ENCODE measurements around the gene PARP4.

PARP4 gene

GRCh38 chr13:24540236-24541126 lies 27.9 kb upstream of the PARP4 start:
- Mint-ChIP-seq H3K4me1 (no peaks in the 10 kb centered on the region), H3K9me3 (peaks cover 3% of the 10 kb centered on the region), H3K27me3 (ENCODE audit: low read depth) (peaks cover 60% of the 10 kb centered on the region), H3K27ac (no peak overlapping the region), H3K4me3 (peak overlapping the region in 2 of 3 experiments; percentile 44 to 88), H3K36me3 (ENCODE audit: low read depth) (no peaks in the 10 kb centered on the region)
- TF ChIP-seq CTCF (IDR thresholded peaks at IDR 0.05; ENCODE audit: unreplicated experiment in 3 of 3) = peak in 2 of 3 experiments; percentile 7 to 19

GRCh38 chr13:24539500-24540165 lies 27.1 kb upstream of the PARP4 start:
- TF ChIP-seq CTCF (IDR thresholded peaks at IDR 0.05; ENCODE audit: unreplicated experiment in 3 of 3) = no peak
- no peak overlapping the region for H3K27ac Mint-ChIP-seq
- H3K4me3 Mint-ChIP-seq = no peak overlapping the region
- H3K36me3 Mint-ChIP-seq (ENCODE audit: low read depth) = no peaks in the 10 kb centered on the region
- H3K4me1 Mint-ChIP-seq = no peaks in the 10 kb centered on the region
- peaks cover 3% of the 10 kb centered on the region for H3K9me3 Mint-ChIP-seq
- H3K27me3 Mint-ChIP-seq (ENCODE audit: low read depth) = peaks cover 59% of the 10 kb centered on the region

DNA sequence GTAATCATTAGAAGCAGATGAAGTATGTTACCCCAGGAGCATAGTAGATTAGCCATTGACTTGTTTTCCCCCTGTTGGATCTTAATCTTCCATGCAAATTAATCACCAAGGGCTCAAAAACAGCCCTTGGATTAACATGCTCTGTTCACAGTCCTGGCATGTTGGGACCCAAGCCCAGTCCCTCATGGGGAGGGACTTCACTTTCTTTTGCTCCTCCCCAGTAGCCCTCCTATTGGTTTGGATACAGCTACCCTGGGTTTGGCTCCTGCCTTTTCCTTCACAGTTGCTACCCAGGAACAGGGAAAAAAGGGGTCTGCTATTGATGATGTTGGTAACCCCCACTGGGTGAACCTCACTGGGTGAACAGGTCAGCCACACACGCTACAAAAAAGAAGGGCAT lies 16.9 kb upstream of the PARP4 start:
- Mint-ChIP-seq H3K27ac (no peak overlapping the region), H3K27me3 (ENCODE audit: low read depth) (peaks cover 11% of the 10 kb centered on the region), H3K4me1 (no peaks in the 10 kb centered on the region), H3K36me3 (ENCODE audit: low read depth) (no peaks in the 10 kb centered on the region), H3K9me3 (no peaks in the 10 kb centered on the region), H3K4me3 (no peak overlapping the region)
- TF ChIP-seq CTCF (IDR thresholded peaks at IDR 0.05; ENCODE audit: unreplicated experiment in 3 of 3) = no peak

GRCh38 chr13:24528816-24529398 lies 16.3 kb upstream of the PARP4 start:
- TF ChIP-seq CTCF (IDR thresholded peaks at IDR 0.05; ENCODE audit: unreplicated experiment in 3 of 3) = no peak
- Mint-ChIP-seq H3K4me3 (no peak overlapping the region), H3K27ac (no peak overlapping the region), H3K9me3 (no peaks in the 10 kb centered on the region), H3K27me3 (ENCODE audit: low read depth) (peaks cover 11% of the 10 kb centered on the region), H3K4me1 (no peaks in the 10 kb centered on the region), H3K36me3 (ENCODE audit: low read depth) (no peaks in the 10 kb centered on the region)

GRCh38 chr13:24527266-24527775 lies 14.7 kb upstream of the PARP4 start:
- Mint-ChIP-seq H3K27me3 (ENCODE audit: low read depth) (peaks cover 11% of the 10 kb centered on the region), H3K4me3 (no peak overlapping the region), H3K4me1 (no peaks in the 10 kb centered on the region), H3K27ac (no peak overlapping the region), H3K9me3 (no peaks in the 10 kb centered on the region), H3K36me3 (ENCODE audit: low read depth) (no peaks in the 10 kb centered on the region)
- TF ChIP-seq CTCF (IDR thresholded peaks at IDR 0.05; ENCODE audit: unreplicated experiment in 3 of 3) = no peak
